ENCODE results near the gene TNS3. TPM values are rescaled to one million over a fixed set of nuclear protein-coding genes. Genes with fewer than 3 reads are reported as not detected.

Gene TNS3
- polyA plus RNA-seq, 2 donors = 2.7 to 3.4 TPM

DNA sequence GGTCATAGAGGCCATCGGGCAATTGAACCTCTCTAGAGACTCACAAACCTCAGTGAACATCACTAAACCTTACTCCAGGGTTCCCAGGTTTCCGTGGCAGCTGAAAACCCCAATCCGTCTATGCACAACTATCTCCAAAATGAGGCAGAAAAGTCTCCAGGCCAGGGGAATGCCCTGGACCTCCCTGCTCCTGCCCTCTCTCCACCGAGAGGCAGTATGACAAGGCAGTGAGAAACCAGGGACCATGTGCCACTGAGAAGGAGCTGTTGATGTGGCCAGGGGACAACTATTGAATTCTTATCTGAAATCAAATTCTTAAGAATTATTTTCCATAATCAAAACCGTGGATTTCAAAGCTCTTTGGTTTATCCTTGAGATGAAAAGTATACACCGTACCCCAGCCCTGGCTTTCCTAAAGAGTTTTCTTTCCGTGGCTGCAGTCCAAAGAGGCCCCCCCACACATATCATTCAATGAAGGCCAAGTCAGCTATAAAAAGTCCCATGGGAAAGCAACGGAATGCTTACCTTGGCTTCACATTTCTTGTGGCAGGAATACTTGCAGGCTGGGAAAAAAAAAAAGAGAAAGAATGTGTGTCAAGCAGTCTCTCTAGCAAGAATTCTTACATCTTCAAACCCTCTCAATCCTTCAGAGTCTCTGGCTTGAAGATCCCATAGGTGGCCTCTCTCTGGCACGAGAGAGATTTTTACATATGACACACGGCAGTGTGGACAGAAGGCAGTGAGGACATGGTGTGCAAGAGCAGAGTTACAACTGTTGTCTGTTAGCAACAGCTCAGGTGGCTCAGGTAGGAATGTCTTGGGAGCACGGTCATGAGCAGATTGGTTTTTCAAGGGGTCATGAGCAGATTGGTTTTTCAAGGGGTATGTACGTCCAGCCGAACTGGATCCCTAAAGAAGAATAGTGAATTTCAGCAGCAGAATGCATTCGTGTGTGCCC is 75.2 kb downstream of the TNS3 start:
- WGBS, 2 donors = 75 to 82% methylated on average over 14 of the region's 14 CpGs
- Histone ChIP-seq H3K9me3 (ENCODE audit: control insufficient read depth in 2 of 2, insufficient read depth in 1 of 2, low read depth in 1 of 2, low read length in 1 of 2) (no peaks in the 10 kb centered on the region), H3K27ac (ENCODE audit: low read depth in 2 of 2, low read length in 1 of 2) (no peak overlapping the region), H3K4me3 (ENCODE audit: low read depth in 1 of 2, low read length in 2 of 2) (no peak overlapping the region), H3K27me3 (ENCODE audit: control insufficient read depth in 1 of 2, insufficient read depth in 2 of 2, low read length in 2 of 2) (no peaks in the 10 kb centered on the region), H3K4me1 (ENCODE audit: control insufficient read depth in 2 of 2, insufficient read depth in 2 of 2, low read length in 1 of 2) (peaks cover 1 to 6% of the 10 kb centered on the region in 2 donors), H3K36me3 (ENCODE audit: control insufficient read depth in 2 of 2, insufficient read depth in 2 of 2, low read length in 1 of 2) (no peaks in the 10 kb centered on the region)

- Histone ChIP-seq H3K27ac (ENCODE audit: low read depth in 2 of 2, low read length in 1 of 2) (no peak overlapping the region), H3K9me3 (ENCODE audit: control insufficient read depth in 2 of 2, insufficient read depth in 1 of 2, low read depth in 1 of 2, low read length in 1 of 2) (no peaks in the 10 kb centered on the region), H3K36me3 (ENCODE audit: control insufficient read depth in 2 of 2, insufficient read depth in 2 of 2, low read length in 1 of 2) (no peaks in the 10 kb centered on the region), H3K4me3 (ENCODE audit: low read depth in 1 of 2, low read length in 2 of 2) (no peak overlapping the region), H3K4me1 (ENCODE audit: control insufficient read depth in 2 of 2, insufficient read depth in 2 of 2, low read length in 1 of 2) (peaks cover 1 to 3% of the 10 kb centered on the region in 2 donors), H3K27me3 (ENCODE audit: control insufficient read depth in 1 of 2, insufficient read depth in 2 of 2, low read length in 2 of 2) (no peaks in the 10 kb centered on the region)
- 84 to 92% methylated on average over 12 of the region's 12 CpGs for WGBS, 2 donors
These were observed 76.5 kb downstream of the TNS3 start for GRCh38 chr7:47505312-47506007.

DNA sequence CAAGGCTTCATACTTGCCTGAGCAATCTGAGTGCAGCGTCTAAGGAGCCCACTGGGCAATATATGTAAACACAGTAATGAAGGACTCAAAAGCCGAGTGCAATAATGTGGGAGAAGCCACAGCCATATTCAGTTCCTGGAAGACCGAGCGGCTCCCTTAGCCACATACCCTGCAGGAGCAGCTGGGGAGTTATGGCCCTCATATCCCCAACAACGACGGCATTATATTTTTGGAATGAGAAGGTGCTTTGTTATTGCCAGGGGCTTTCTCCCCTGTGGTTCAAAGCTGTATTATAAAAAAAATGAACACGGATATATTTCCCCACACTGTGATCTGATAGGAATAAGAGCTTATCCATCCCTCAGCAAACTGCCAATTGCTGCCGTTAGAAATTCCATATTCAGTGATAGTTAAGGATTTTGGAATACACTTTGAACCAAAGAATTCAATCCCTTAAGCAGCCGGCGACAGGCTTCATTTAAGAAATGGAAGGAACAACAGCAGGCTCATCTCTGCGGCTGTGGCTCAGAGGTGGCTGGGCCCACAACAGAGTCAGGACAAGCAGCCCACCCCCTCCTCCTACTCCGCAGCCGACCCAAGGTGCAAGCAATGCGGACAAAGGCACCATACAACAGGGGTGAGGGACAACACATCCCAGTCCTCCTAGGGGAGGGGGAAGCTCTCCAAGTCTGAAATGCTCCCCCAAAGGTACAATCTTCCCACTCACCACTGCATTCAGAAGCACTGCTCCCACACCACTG is 77.2 kb downstream of the TNS3 start:
- 91 to 93% methylated on average over 14 of the region's 14 CpGs for WGBS, 2 donors
- Histone ChIP-seq H3K27ac (ENCODE audit: low read depth in 2 of 2, low read length in 1 of 2) (no peak overlapping the region), H3K36me3 (ENCODE audit: control insufficient read depth in 2 of 2, insufficient read depth in 2 of 2, low read length in 1 of 2) (no peaks in the 10 kb centered on the region), H3K27me3 (ENCODE audit: control insufficient read depth in 1 of 2, insufficient read depth in 2 of 2, low read length in 2 of 2) (no peaks in the 10 kb centered on the region), H3K9me3 (ENCODE audit: control insufficient read depth in 2 of 2, insufficient read depth in 1 of 2, low read depth in 1 of 2, low read length in 1 of 2) (no peaks in the 10 kb centered on the region), H3K4me3 (ENCODE audit: low read depth in 1 of 2, low read length in 2 of 2) (no peak overlapping the region), H3K4me1 (ENCODE audit: control insufficient read depth in 2 of 2, insufficient read depth in 2 of 2, low read length in 1 of 2) (peaks cover 1 to 3% of the 10 kb centered on the region in 2 donors)

- Histone ChIP-seq H3K4me1 (ENCODE audit: control insufficient read depth in 2 of 2, insufficient read depth in 2 of 2, low read length in 1 of 2) (peaks cover 1 to 3% of the 10 kb centered on the region in 2 donors), H3K4me3 (ENCODE audit: low read depth in 1 of 2, low read length in 2 of 2) (no peak overlapping the region), H3K9me3 (ENCODE audit: control insufficient read depth in 2 of 2, insufficient read depth in 1 of 2, low read depth in 1 of 2, low read length in 1 of 2) (no peaks in the 10 kb centered on the region), H3K27ac (ENCODE audit: low read depth in 2 of 2, low read length in 1 of 2) (no peak overlapping the region), H3K36me3 (ENCODE audit: control insufficient read depth in 2 of 2, insufficient read depth in 2 of 2, low read length in 1 of 2) (no peaks in the 10 kb centered on the region), H3K27me3 (ENCODE audit: control insufficient read depth in 1 of 2, insufficient read depth in 2 of 2, low read length in 2 of 2) (no peaks in the 10 kb centered on the region)
These were observed 78.6 kb downstream of the TNS3 start for GRCh38 chr7:47503281-47503680.

GRCh38 chr7:47502240-47502877 is 79.6 kb downstream of the TNS3 start:
- peaks cover 1 to 3% of the 10 kb centered on the region in 2 donors for H3K4me1 ChIP-seq (ENCODE audit: control insufficient read depth in 2 of 2, insufficient read depth in 2 of 2, low read length in 1 of 2)
- WGBS, 2 donors = 77 to 90% methylated on average over 12 of the region's 12 CpGs
- H3K36me3 ChIP-seq (ENCODE audit: control insufficient read depth in 2 of 2, insufficient read depth in 2 of 2, low read length in 1 of 2) = no peaks in the 10 kb centered on the region
- no peak overlapping the region for H3K4me3 ChIP-seq (ENCODE audit: low read depth in 1 of 2, low read length in 2 of 2)
- no peaks in the 10 kb centered on the region for H3K9me3 ChIP-seq (ENCODE audit: control insufficient read depth in 2 of 2, insufficient read depth in 1 of 2, low read depth in 1 of 2, low read length in 1 of 2)
- H3K27ac ChIP-seq (ENCODE audit: low read depth in 2 of 2, low read length in 1 of 2) = no peak overlapping the region
- no peaks in the 10 kb centered on the region for H3K27me3 ChIP-seq (ENCODE audit: control insufficient read depth in 1 of 2, insufficient read depth in 2 of 2, low read length in 2 of 2)

DNA sequence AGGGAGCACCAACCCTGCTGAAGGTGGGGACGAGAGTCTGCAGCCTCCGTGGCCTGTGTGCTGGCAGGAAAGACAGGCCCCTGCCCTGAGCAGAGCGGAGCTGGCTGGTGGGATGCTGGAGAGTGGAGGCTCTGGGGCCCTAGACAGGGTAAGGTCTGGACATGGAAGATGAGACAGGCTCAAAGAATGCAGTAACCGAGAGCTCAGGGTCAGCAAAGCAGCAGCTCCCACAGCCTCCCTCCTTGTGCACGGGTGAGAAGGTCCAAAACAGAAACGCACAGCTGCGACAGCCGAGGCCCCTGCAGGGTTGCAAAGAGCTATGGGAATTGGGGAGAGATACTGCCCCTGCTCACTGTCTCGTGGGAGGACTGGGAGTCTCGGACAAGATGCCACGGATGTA is 80.5 kb downstream of the TNS3 start:
- H3K27ac ChIP-seq (ENCODE audit: low read depth in 2 of 2, low read length in 1 of 2) = no peak overlapping the region
- 84 to 88% methylated on average over 11 of the region's 11 CpGs for WGBS, 2 donors

DNA sequence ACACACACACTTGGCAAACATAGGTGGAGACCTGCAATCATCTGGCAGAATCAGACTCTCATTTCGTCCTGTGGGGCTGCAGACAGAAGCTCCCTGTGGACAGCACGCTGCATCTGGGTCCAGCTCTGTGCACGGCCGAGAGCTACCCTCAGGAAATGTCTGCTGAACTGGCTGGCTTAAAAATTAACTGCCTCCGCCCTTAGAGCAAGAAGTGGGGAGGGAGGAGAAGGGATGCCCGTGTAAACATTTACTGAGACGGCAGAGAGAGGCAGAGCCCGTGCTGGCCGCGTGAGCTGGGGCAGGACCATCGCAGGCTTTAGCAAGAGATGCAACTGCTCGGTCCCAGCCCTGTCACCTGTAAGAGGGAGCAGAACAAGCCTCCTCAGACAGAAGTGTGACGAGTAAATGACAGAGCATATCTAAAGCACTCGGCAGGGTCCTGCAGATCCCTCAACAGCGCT is 81.8 kb downstream of the TNS3 start:
- 51 to 67% methylated on average over 15 of the region's 15 CpGs for WGBS, 2 donors
- no peaks in the 10 kb centered on the region for H3K27me3 ChIP-seq (ENCODE audit: control insufficient read depth in 1 of 2, insufficient read depth in 2 of 2, low read length in 2 of 2)
- H3K4me3 ChIP-seq (ENCODE audit: low read depth in 1 of 2, low read length in 2 of 2) = no peak overlapping the region
- H3K36me3 ChIP-seq (ENCODE audit: control insufficient read depth in 2 of 2, insufficient read depth in 2 of 2, low read length in 1 of 2) = no peaks in the 10 kb centered on the region
- H3K27ac ChIP-seq (ENCODE audit: low read depth in 2 of 2, low read length in 1 of 2) = no peak overlapping the region
- H3K4me1 ChIP-seq (ENCODE audit: control insufficient read depth in 2 of 2, insufficient read depth in 2 of 2, low read length in 1 of 2) = peaks cover 1 to 3% of the 10 kb centered on the region in 2 donors
- H3K9me3 ChIP-seq (ENCODE audit: control insufficient read depth in 2 of 2, insufficient read depth in 1 of 2, low read depth in 1 of 2, low read length in 1 of 2) = no peaks in the 10 kb centered on the region

More for the DNA sequence above, 80.5 kb downstream of the TNS3 start:
- H3K4me1 ChIP-seq (ENCODE audit: control insufficient read depth in 2 of 2, insufficient read depth in 2 of 2, low read length in 1 of 2) = peaks cover 1 to 3% of the 10 kb centered on the region in 2 donors
- H3K4me3 ChIP-seq (ENCODE audit: low read depth in 1 of 2, low read length in 2 of 2) = no peak overlapping the region
- no peaks in the 10 kb centered on the region for H3K36me3 ChIP-seq (ENCODE audit: control insufficient read depth in 2 of 2, insufficient read depth in 2 of 2, low read length in 1 of 2)
- H3K27me3 ChIP-seq (ENCODE audit: control insufficient read depth in 1 of 2, insufficient read depth in 2 of 2, low read length in 2 of 2) = no peaks in the 10 kb centered on the region
- H3K9me3 ChIP-seq (ENCODE audit: control insufficient read depth in 2 of 2, insufficient read depth in 1 of 2, low read depth in 1 of 2, low read length in 1 of 2) = no peaks in the 10 kb centered on the region

DNA sequence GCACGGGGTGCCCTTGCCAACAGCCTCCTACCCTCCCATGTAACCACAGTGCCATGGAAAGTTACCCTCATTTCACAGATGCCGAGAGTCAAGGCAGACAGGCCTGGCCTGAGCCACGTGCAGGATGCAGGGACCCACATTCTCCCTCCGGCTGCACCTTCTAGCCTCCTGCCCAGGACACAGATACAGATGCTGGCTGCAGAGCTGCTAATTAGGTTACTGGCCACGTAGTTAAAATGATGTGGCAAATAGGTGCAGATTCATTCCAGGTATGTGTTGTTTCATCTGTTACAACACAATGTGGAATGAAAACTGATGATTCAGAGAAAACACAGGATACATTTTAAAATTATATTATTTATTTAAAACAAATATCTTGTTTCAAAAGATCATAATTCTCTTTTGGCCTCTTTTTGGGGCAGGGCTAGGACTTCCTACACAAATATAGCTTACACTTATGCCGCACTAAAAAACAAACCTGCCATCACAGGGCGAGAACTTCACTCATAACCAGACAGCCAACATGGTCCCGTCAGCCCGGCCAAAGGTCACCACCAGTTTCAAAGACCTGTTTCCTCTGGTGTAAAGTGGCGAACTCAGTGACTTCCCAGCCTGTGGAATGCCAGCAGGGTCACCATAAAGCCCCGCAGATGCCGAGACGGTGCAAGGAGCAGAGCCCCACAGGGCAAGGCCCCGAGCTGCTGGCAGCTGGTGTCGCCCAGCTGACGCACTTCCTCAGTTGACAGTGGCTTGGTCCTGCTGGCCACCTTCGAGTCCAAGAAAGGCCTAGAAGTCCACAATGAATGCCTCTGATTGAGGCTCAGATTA is 83.5 kb downstream of the TNS3 start:
- no peaks in the 10 kb centered on the region for H3K36me3 ChIP-seq (ENCODE audit: control insufficient read depth in 2 of 2, insufficient read depth in 2 of 2, low read length in 1 of 2)
- peaks cover 1 to 3% of the 10 kb centered on the region in 2 donors for H3K4me1 ChIP-seq (ENCODE audit: control insufficient read depth in 2 of 2, insufficient read depth in 2 of 2, low read length in 1 of 2)
- H3K4me3 ChIP-seq (ENCODE audit: low read depth in 1 of 2, low read length in 2 of 2) = no peak overlapping the region
- no peaks in the 10 kb centered on the region for H3K27me3 ChIP-seq (ENCODE audit: control insufficient read depth in 1 of 2, insufficient read depth in 2 of 2, low read length in 2 of 2)
- H3K9me3 ChIP-seq (ENCODE audit: control insufficient read depth in 2 of 2, insufficient read depth in 1 of 2, low read depth in 1 of 2, low read length in 1 of 2) = no peaks in the 10 kb centered on the region
- 73 to 86% methylated on average over 17 of the region's 17 CpGs for WGBS, 2 donors
- H3K27ac ChIP-seq (ENCODE audit: low read depth in 2 of 2, low read length in 1 of 2) = no peak overlapping the region

All from esophagus (tissue), 2 donors.